ENCODE data around the gene RIPK4. TPM values are rescaled to one million over a fixed set of nuclear protein-coding genes. Genes with fewer than 3 reads are reported as not detected.

The RIPK4 gene
- total RNA-seq, 1 donor from 2014 or later, result 2.9 TPM

- H3K9me3 Mint-ChIP-seq (ENCODE audit: unreplicated experiment), result peaks cover 7% of the 10 kb centered on the region
- no peak overlapping the region for H3K4me3 Mint-ChIP-seq (ENCODE audit: unreplicated experiment)
- H3K27ac Mint-ChIP-seq (ENCODE audit: unreplicated experiment), result no peak overlapping the region
- H3K4me1 Mint-ChIP-seq (ENCODE audit: low read depth, unreplicated experiment), result peaks cover 3% of the 10 kb centered on the region
- no peak for TF ChIP-seq CTCF (IDR thresholded peaks at IDR 0.05; ENCODE audit: partially characterized antibody, unreplicated experiment)
- peaks cover 4% of the 10 kb centered on the region for H3K36me3 Mint-ChIP-seq (ENCODE audit: unreplicated experiment)
- H3K27me3 Mint-ChIP-seq (ENCODE audit: unreplicated experiment), result peaks cover 11% of the 10 kb centered on the region
- DNase-seq, result no peak
These were observed 21.6 kb downstream of the RIPK4 start for GRCh38 chr21:41745026-41745820.

GRCh38 chr21:41744028-41744930 lies 22.6 kb downstream of the RIPK4 start:
- Mint-ChIP-seq H3K4me3 (ENCODE audit: unreplicated experiment) (no peak overlapping the region), H3K27ac (ENCODE audit: unreplicated experiment) (no peak overlapping the region), H3K27me3 (ENCODE audit: unreplicated experiment) (peaks cover 11% of the 10 kb centered on the region), H3K36me3 (ENCODE audit: unreplicated experiment) (peaks cover 7% of the 10 kb centered on the region), H3K9me3 (ENCODE audit: unreplicated experiment) (peaks cover 7% of the 10 kb centered on the region), H3K4me1 (ENCODE audit: low read depth, unreplicated experiment) (peaks cover 3% of the 10 kb centered on the region)
- TF ChIP-seq CTCF (IDR thresholded peaks at IDR 0.05; ENCODE audit: partially characterized antibody, unreplicated experiment), result no peak
- no peak for DNase-seq

GRCh38 chr21:41743321-41744027 lies 23.4 kb downstream of the RIPK4 start:
- H3K9me3 Mint-ChIP-seq (ENCODE audit: unreplicated experiment), result peaks cover 7% of the 10 kb centered on the region
- H3K4me3 Mint-ChIP-seq (ENCODE audit: unreplicated experiment), result no peak overlapping the region
- H3K4me1 Mint-ChIP-seq (ENCODE audit: low read depth, unreplicated experiment), result peaks cover 3% of the 10 kb centered on the region
- TF ChIP-seq CTCF (IDR thresholded peaks at IDR 0.05; ENCODE audit: partially characterized antibody, unreplicated experiment), result no peak
- no peak for DNase-seq
- peaks cover 11% of the 10 kb centered on the region for H3K27me3 Mint-ChIP-seq (ENCODE audit: unreplicated experiment)
- peaks cover 15% of the 10 kb centered on the region for H3K36me3 Mint-ChIP-seq (ENCODE audit: unreplicated experiment)
- no peak overlapping the region for H3K27ac Mint-ChIP-seq (ENCODE audit: unreplicated experiment)

- H3K27me3 Mint-ChIP-seq (ENCODE audit: unreplicated experiment), result peaks cover 11% of the 10 kb centered on the region
- H3K4me3 Mint-ChIP-seq (ENCODE audit: unreplicated experiment), result no peak overlapping the region
- TF ChIP-seq CTCF (IDR thresholded peaks at IDR 0.05; ENCODE audit: partially characterized antibody, unreplicated experiment), result no peak
- peaks cover 27% of the 10 kb centered on the region for H3K36me3 Mint-ChIP-seq (ENCODE audit: unreplicated experiment)
- H3K27ac Mint-ChIP-seq (ENCODE audit: unreplicated experiment), result no peak overlapping the region
- H3K4me1 Mint-ChIP-seq (ENCODE audit: low read depth, unreplicated experiment), result peaks cover 3% of the 10 kb centered on the region
- peaks cover 7% of the 10 kb centered on the region for H3K9me3 Mint-ChIP-seq (ENCODE audit: unreplicated experiment)
- DNase-seq, result no peak
These were observed 24.6 kb downstream of the RIPK4 start for GRCh38 chr21:41742073-41742875.

Data from glutamatergic neuron (in vitro differentiated cells).